K562 (cell line): ENCODE measurements around the gene MMP15. TPM values are rescaled to one million over a fixed set of nuclear protein-coding genes. Genes with fewer than 3 reads are reported as not detected.

Experiments
- ATAC-seq: fragments of 200-7000 bp; cut with Tn5 transposase; 3 replicates; pipeline ENCODE4 v1.9.1; 2020; ENCODE audit warnings: moderate library complexity
- BruUV-seq: library from RNA; stranded (reverse); fragments of 400-500 nt; replicated peaks from 2 replicates; lab custom pipeline; 2021; lab: Mats Ljungman, UMichigan
- CTCF ChIA-PET: fragments of 300-600 bp; formaldehyde crosslinking; extraction: SDS; loops from one replicate; lab custom pipeline; 2021; ENCODE audit warnings: low intra/inter-chr PET ratio; lab: Yijun Ruan, JAX
- POLR2A ChIA-PET: fragments of 300-600, 350-650 bp; sonication (Branson Sonifier 250); formaldehyde crosslinking; extraction: SDS; loops from one replicate; lab custom pipeline; 2021; ENCODE audit warnings: antibody characterized with exemption, inconsistent platforms; lab: Yijun Ruan, JAX
- DNase-seq, 4 experiments: peaks; one replicate each; pipeline versions ENCODE4 v3.0.0 to v3.0.0-alpha.2; 2011 to 2018; ENCODE audit warnings: low spot score in 3 of 4, mixed read lengths in 3 of 4; ENCODE audit errors: extremely low read depth in 1 of 4
- FAIRE-seq: peaks from 2 replicates; lab custom pipeline; 2011; peaks lifted over from hg19 to GRCh38; lab: Jason Lieb, UNC
- H2AFZ ChIP-seq: 2 replicates; pipeline ENCODE4 v1.6.0; 2011; ENCODE audit warnings: low read depth, low read length, control low read depth, inconsistent platforms
- H3K27ac ChIP-seq: fragments of 200-600 bp; 3 replicates; pipeline ENCODE4 v1.8.0; 2011; ENCODE audit warnings: low read depth, mild to moderate bottlenecking, control low read depth, inconsistent platforms, low read length, moderate library complexity, mixed read lengths; ENCODE audit errors: extremely low read depth
- H3K27me3 ChIP-seq, 2 experiments: fragments of 300-600 bp in 1 of 2; 2 replicates in 1 of 2; 3 replicates in 1 of 2; pipeline versions ENCODE4 v1.6.0 to v1.8.0; 2011; ENCODE audit warnings: inconsistent platforms in 2 of 2, low read length in 2 of 2, mild to moderate bottlenecking in 1 of 2, mixed read lengths in 1 of 2, moderate library complexity in 1 of 2; ENCODE audit not compliant: control insufficient read depth in 2 of 2, insufficient read depth in 2 of 2
- H3K36me3 ChIP-seq: fragments of 300-600 bp; 3 replicates; pipeline ENCODE4 v1.8.0; 2011; ENCODE audit warnings: mild to moderate bottlenecking, low read length, inconsistent platforms; ENCODE audit not compliant: control insufficient read depth, insufficient read depth
- H3K4me1 ChIP-seq, 2 experiments: fragments of 200-600 bp in 1 of 2; replicated peaks in 1 of 2; 2 replicates in 1 of 2; 3 replicates in 1 of 2; pipeline versions ENCODE4 v1.5.1 to v1.8.0; 2011; ENCODE audit warnings: inconsistent platforms in 2 of 2, low read length in 2 of 2, mild to moderate bottlenecking in 1 of 2, mixed read lengths in 1 of 2, moderate library complexity in 1 of 2; ENCODE audit not compliant: control insufficient read depth in 2 of 2, insufficient read depth in 2 of 2
- H3K4me2 ChIP-seq: 2 replicates; pipeline ENCODE4 v1.6.1; 2011; ENCODE audit warnings: low read length, control low read depth, inconsistent platforms, mixed read lengths; ENCODE audit not compliant: insufficient read depth
- H3K4me3 ChIP-seq: fragments of 200-600 bp; sonication (generic), shearing (Covaris generic); 2 replicates; pipeline ENCODE4 v1.5.1; 2016; ENCODE audit warnings: control low read depth, inconsistent platforms
- H3K79me2 ChIP-seq: fragments of 200-600 bp; 3 replicates; pipeline ENCODE4 v1.8.0; 2011; ENCODE audit warnings: low read length, inconsistent platforms; ENCODE audit not compliant: control insufficient read depth, insufficient read depth
- H3K9ac ChIP-seq, 2 experiments: 2 replicates each; pipeline versions ENCODE4 v1.6.0 to v1.6.1; 2011; ENCODE audit warnings: low read depth in 2 of 2, low read length in 2 of 2, control low read depth in 1 of 2, inconsistent platforms in 1 of 2, mild to moderate bottlenecking in 1 of 2, mixed read lengths in 1 of 2; ENCODE audit not compliant: insufficient read depth in 1 of 2
- H3K9me1 ChIP-seq: one replicate; pipeline ENCODE4 v1.6.0; 2011; ENCODE audit warnings: inconsistent platforms, mild to moderate bottlenecking, low read length, moderate library complexity; ENCODE audit not compliant: control insufficient read depth, insufficient read depth
- H3K9me3 ChIP-seq: replicated peaks from 2 replicates; pipeline ENCODE4 v1.5.1; 2011; ENCODE audit warnings: low read depth, low read length, inconsistent platforms; ENCODE audit not compliant: control insufficient read depth, insufficient read depth
- H4K20me1 ChIP-seq: replicated peaks from 2 replicates; pipeline ENCODE4 v1.6.1; 2011; ENCODE audit warnings: low read length, inconsistent platforms, mixed read lengths; ENCODE audit not compliant: control insufficient read depth, insufficient read depth
- KAT8 ChIP-seq: fragments of 450-650 bp; IDR thresholded peaks from 2 replicates; pipeline ENCODE4 v1.6.1; 2016; ENCODE audit warnings: low read depth, mild to moderate bottlenecking
- MAZ ChIP-seq, 2 experiments: fragments of 450-650 bp in 1 of 2; sonication (generic) in 1 of 2; formaldehyde crosslinking; IDR thresholded peaks in 1 of 2; conservative IDR thresholded peaks in 1 of 2; 2 replicates each; pipeline versions ENCODE4 v1.4.0 to v1.5.0; 2020; ENCODE audit warnings: mild to moderate bottlenecking in 1 of 2, missing genetic modification reagents in 1 of 2
- MYNN ChIP-seq, 2 experiments: sonication (generic); formaldehyde crosslinking in 1 of 2; IDR thresholded peaks; 2 replicates each; pipeline versions ENCODE4 v1.5.0 to v1.6.1; 2016 to 2020; ENCODE audit warnings: antibody characterized with exemption in 1 of 2, missing genetic modification reagents in 1 of 2
- NFIC ChIP-seq: fragments of 450-650 bp; IDR thresholded peaks from 2 replicates; pipeline ENCODE4 v1.6.1; 2017; ENCODE audit warnings: mild to moderate bottlenecking, inconsistent platforms
- RB1 ChIP-seq: fragments of 450-650 bp; IDR thresholded peaks from 2 replicates; pipeline ENCODE4 v1.6.1; 2017; ENCODE audit warnings: low read depth, mild to moderate bottlenecking
- SP1 ChIP-seq: sonication (generic); formaldehyde crosslinking; IDR thresholded peaks from 2 replicates; pipeline ENCODE4 v1.8.1; 2022; ENCODE audit warnings: mild to moderate bottlenecking, missing genetic modification reagents
- SRSF7 ChIP-seq: fragments of 200-400 bp; formaldehyde crosslinking; optimal IDR thresholded peaks from 2 replicates; pipeline ENCODE3; 2017; ENCODE audit warnings: mild to moderate bottlenecking, low read depth, low read length
- WHSC1 ChIP-seq: IDR thresholded peaks from one replicate; pipeline ENCODE4 v1.6.1; 2012; ENCODE audit warnings: low read length, control low read depth, inconsistent platforms
- WGBS: fragments of 100-300 bp; shearing (Covaris generic); methylation state at CpG from one replicate; pipeline ENCODE4 v1.1.6; 2016; ENCODE audit warnings: low coverage, mixed read lengths; ENCODE audit not compliant: insufficient coverage; ENCODE audit errors: missing lambda C conversion rate; 5-methylcytosine and 5-hydroxymethylcytosine counted together
- in situ Hi-C: fragments of 300-500 bp; cut with MboI; formaldehyde crosslinking; loops from 4 replicates; pipeline ENCODE4 v1.15.0; 2018; ENCODE audit warnings: inconsistent platforms, mixed read lengths
- intact Hi-C: fragments of 100-400 bp; cut with micrococcal nuclease; formaldehyde crosslinking; loops from 2 replicates; pipeline ENCODE4 v1.14.2; 2022
- polyA plus RNA-seq, 8 experiments: library from polyadenylated mRNA; depleted of rRNA in 4 of 8; stranded (reverse) in 5 of 8; unstranded in 3 of 8; fragments of >200 nt; fragmentation: Nextera tagmentation in 2 of 8; fragmentation: Illumina TruSeq in 1 of 8; extraction: Ambion mirVana in 2 of 8; extraction: Trizol in 1 of 8; gene quantifications; 2 replicates each; pipeline versions ENCODE4 v1.2.1 to v1.2.3, GENCODE V29; 2011 to 2014; ENCODE audit warnings: inconsistent platforms in 1 of 8, missing spikeins in 1 of 8
- total RNA-seq, 7 experiments: library from RNA; depleted of rRNA in 6 of 7; stranded (reverse); fragments of >200 nt in 6 of 7; fragmentation: Illumina TruSeq in 2 of 7; extraction: Trizol in 2 of 7; gene quantifications; 2 replicates each; pipeline versions ENCODE4 v1.2.1 to v1.2.3, GENCODE V29; 2011 to 2021; ENCODE audit warnings: low replicate concordance in 1 of 7

Gene MMP15
- total and polyA plus RNA-seq, 9 of the 15 experiments (the other 6 are each of a cell fraction or from before 2014, with no cell fraction given) = 0.01 to 20.4 (median 5.5) TPM

- Histone ChIP-seq H3K4me2 (no peak overlapping the region), H3K79me2 (no peaks in the 10 kb centered on the region), H3K4me3 (no peak overlapping the region), H3K4me1 (peaks cover 0 to 39% of the 10 kb centered on the region in 2 experiments; a peak in 3 of 5 replicates), H3K9me3 (no peaks in the 10 kb centered on the region), H3K27ac (no peak overlapping the region), H3K36me3 (peaks cover 32% of the 10 kb centered on the region; the same call in 1 of the 3 replicates), H4K20me1 (no peaks in the 10 kb centered on the region), H3K9me1 (no peaks in the 10 kb centered on the region), H3K27me3 (no peaks in the 10 kb centered on the region), H2AFZ (no peak overlapping the region), H3K9ac (no peak overlapping the region)
- CTCF ChIA-PET = no interaction called here
- ATAC-seq (no peak), FAIRE-seq (no peak), DNase-seq (no peak)
- intact Hi-C loops = no loop called here
- POLR2A ChIA-PET = interaction anchor here (0.6 to 1.1 kb wide), 2 partner anchors 9 to 123 kb away, joined by 4 read pairs; no protein-coding TSS in a partner anchor
- TF ChIP-seq WHSC1 (no peak), MYNN (IDR thresholded peaks at IDR 0.05) (no peak), MYNN (CRISPR knock-in tag; IDR thresholded peaks at IDR 0.05) (no peak), NFIC (peak; percentile 38; the same call in 1 of the 2 replicates)
- in situ Hi-C loops = no loop called here
- 88% methylated on average over 9 of the region's 9 CpGs for WGBS
- no TSS peak for BruUV-seq
Measured at GRCh38 chr16:58044266-58045019, 18.9 kb downstream of the MMP15 start.

GRCh38 chr16:58045096-58045495, 19.5 kb downstream of the MMP15 start:
- peaks cover 0 to 39% of the 10 kb centered on the region in 2 experiments; a peak in 3 of 5 replicates for H3K4me1 ChIP-seq
- WGBS = 83% methylated on average over 19 of the region's 31 CpGs
- TF ChIP-seq RB1 (no peak), SRSF7 (no peak), MAZ (CRISPR knock-in tag; conservative IDR thresholded peaks at IDR 0.05 in 1 of 2, IDR thresholded peaks at IDR 0.05 in 1 of 2) (no peak), KAT8 (no peak), SP1 (CRISPR knock-in tag) (no peak)
- in situ Hi-C loops (no loop called here), intact Hi-C loops (no loop called here)
- BruUV-seq = no TSS peak
- DNase-seq = no peak
- H3K36me3 ChIP-seq = peaks cover 25% of the 10 kb centered on the region; the same call in 1 of the 3 replicates
- H3K79me2 ChIP-seq = no peaks in the 10 kb centered on the region
- H3K4me3 ChIP-seq = no peak overlapping the region
- POLR2A ChIA-PET = interaction anchor here (0.6 kb wide), 1 partner anchor 122 kb away, joined by 4 read pairs; no protein-coding TSS in a partner anchor
- H2AFZ ChIP-seq = no peak overlapping the region
- no peaks in the 10 kb centered on the region for H3K9me1 ChIP-seq
- no peak overlapping the region for H3K27ac ChIP-seq
- H3K27me3 ChIP-seq = no peaks in the 10 kb centered on the region
- CTCF ChIA-PET = no interaction called here
- H4K20me1 ChIP-seq = no peaks in the 10 kb centered on the region
- H3K9me3 ChIP-seq = no peaks in the 10 kb centered on the region
- no peak for ATAC-seq
- H3K9ac ChIP-seq = no peak overlapping the region
- no peak overlapping the region for H3K4me2 ChIP-seq
- no peak for FAIRE-seq
